Uterus (tissue), 2 donors: ENCODE results near the gene NOL8.

Source experiments
- CTCF ChIP-seq, 4 experiments: fragments of 200-600 bp in 2 of 4; fragments of 450-650 bp in 2 of 4; sonication (generic) in 2 of 4; IDR thresholded peaks; one replicate each; pipeline ENCODE4 v1.5.1; 2016 to 2019; ENCODE audit warnings: antibody characterized with exemption in 4 of 4, mild to moderate bottlenecking in 2 of 4, moderate library complexity in 1 of 4
- POLR2A ChIP-seq, 2 donors: fragments of 450-650 bp; IDR thresholded peaks; one replicate each; pipeline ENCODE4 v1.6.1; 2016; ENCODE audit warnings: antibody characterized with exemption in 2 of 2, mild to moderate bottlenecking in 1 of 2, moderate library complexity in 1 of 2

GRCh38 chr9:92257327-92257726, 67.8 kb downstream of the NOL8 start:
- TF ChIP-seq CTCF (IDR thresholded peaks at IDR 0.05) (no peak), POLR2A (IDR thresholded peaks at IDR 0.05) (no peak)
